Uterus (tissue), 2 donors: ENCODE measurements around the gene RASA2.

Source experiments
- POLR2A ChIP-seq, 2 donors: fragments of 450-650 bp; IDR thresholded peaks; one replicate each; pipeline ENCODE4 v1.6.1; 2016; ENCODE audit warnings: antibody characterized with exemption in 2 of 2, mild to moderate bottlenecking in 1 of 2, moderate library complexity in 1 of 2
- TF ChIP-seq, protein P1 (sequence below), 4 experiments: fragments of 200-600 bp in 2 of 4; fragments of 450-650 bp in 2 of 4; sonication (generic) in 2 of 4; IDR thresholded peaks; one replicate each; pipeline ENCODE4 v1.5.1; 2016 to 2019; ENCODE audit warnings: antibody characterized with exemption in 4 of 4, mild to moderate bottlenecking in 2 of 4, moderate library complexity in 1 of 4

DNA sequence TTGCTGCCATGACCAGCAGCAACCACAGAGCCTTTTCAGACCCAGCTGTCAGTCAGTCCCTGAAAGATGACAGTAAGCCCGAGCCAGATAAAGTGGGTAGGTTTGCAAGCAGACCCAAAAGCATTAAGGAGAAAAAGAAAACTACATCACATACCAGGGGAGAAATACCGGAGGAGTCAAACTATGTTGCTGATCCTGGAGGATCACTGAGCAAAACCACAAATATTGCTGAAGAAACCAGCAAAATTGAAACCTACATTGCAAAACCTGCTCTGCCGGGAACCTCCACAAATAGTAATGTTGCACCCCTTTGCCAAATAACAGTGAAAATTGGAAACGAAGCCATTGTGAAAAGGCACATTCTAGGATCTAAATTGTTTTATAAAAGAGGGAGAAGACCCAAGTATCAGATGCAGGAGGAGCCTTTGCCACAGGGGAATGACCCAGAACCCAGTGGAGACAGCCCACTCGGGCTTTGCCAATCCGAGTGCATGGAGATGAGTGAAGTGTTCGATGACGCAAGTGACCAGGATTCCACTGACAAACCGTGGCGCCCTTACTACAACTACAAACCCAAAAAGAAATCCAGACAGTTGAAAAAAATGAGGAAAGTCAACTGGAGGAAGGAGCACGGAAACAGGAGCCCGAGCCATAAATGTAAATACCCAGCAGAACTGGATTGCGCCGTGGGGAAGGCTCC, 42.1 kb upstream of the RASA2 start:
- TF ChIP-seq, protein P1, sequence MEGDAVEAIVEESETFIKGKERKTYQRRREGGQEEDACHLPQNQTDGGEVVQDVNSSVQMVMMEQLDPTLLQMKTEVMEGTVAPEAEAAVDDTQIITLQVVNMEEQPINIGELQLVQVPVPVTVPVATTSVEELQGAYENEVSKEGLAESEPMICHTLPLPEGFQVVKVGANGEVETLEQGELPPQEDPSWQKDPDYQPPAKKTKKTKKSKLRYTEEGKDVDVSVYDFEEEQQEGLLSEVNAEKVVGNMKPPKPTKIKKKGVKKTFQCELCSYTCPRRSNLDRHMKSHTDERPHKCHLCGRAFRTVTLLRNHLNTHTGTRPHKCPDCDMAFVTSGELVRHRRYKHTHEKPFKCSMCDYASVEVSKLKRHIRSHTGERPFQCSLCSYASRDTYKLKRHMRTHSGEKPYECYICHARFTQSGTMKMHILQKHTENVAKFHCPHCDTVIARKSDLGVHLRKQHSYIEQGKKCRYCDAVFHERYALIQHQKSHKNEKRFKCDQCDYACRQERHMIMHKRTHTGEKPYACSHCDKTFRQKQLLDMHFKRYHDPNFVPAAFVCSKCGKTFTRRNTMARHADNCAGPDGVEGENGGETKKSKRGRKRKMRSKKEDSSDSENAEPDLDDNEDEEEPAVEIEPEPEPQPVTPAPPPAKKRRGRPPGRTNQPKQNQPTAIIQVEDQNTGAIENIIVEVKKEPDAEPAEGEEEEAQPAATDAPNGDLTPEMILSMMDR (IDR thresholded peaks at IDR 0.05): no peak
- TF ChIP-seq POLR2A (IDR thresholded peaks at IDR 0.05): no peak
